Cardiac muscle cell (in vitro differentiated cells and primary cell): ENCODE measurements around the gene PCDHGA2. TPM values are rescaled to one million over a fixed set of nuclear protein-coding genes. Genes with fewer than 3 reads are reported as not detected.

Experiments
- DNase-seq, 2 donors: peaks; one replicate each; pipeline versions ENCODE4 v3.0.0 to v3.0.0-alpha.2; 2010 to 2017; ENCODE audit warnings: low read depth in 1 of 2, low spot score in 1 of 2
- H3K27ac ChIP-seq: fragments of 200-600 bp; sonication (generic); 2 replicates; pipeline ENCODE4 v1.5.1; 2016
- H3K27me3 ChIP-seq: fragments of 200-600 bp; sonication (generic); 2 replicates; pipeline ENCODE4 v1.6.0; 2016; ENCODE audit warnings: control low read depth
- H3K36me3 ChIP-seq: fragments of 200-600 bp; sonication (generic); 2 replicates; pipeline ENCODE4 v1.5.1; 2016; ENCODE audit warnings: control low read depth
- H3K4me1 ChIP-seq: fragments of 200-600 bp; sonication (generic); 2 replicates; pipeline ENCODE4 v1.8.1; 2017; ENCODE audit warnings: low read depth, mild to moderate bottlenecking, mixed run types
- H3K4me3 ChIP-seq: fragments of 200-600 bp; sonication (generic); 2 replicates; pipeline ENCODE4 v1.5.1; 2016; ENCODE audit warnings: mild to moderate bottlenecking
- H3K9me3 ChIP-seq: fragments of 200-600 bp; sonication (generic); 2 replicates; pipeline ENCODE4 v1.5.1; 2017; ENCODE audit warnings: low read depth, mild to moderate bottlenecking, control low read depth
- CTCF ChIP-seq: IDR thresholded peaks from 2 replicates; pipeline ENCODE4 v1.5.1; 2012; ENCODE audit warnings: low read depth, mild to moderate bottlenecking, low read length
- polyA plus RNA-seq: library from polyadenylated mRNA; unstranded; fragments of >200 nt; fragmentation: Nextera tagmentation; extraction: Ambion mirVana; gene quantifications from 2 replicates; pipeline ENCODE4 v1.2.1, GENCODE V29; 2016
- total RNA-seq: library from RNA; depleted of rRNA; stranded (reverse); fragments of >200 nt; gene quantifications from 2 replicates; pipeline ENCODE4 v1.2.3, GENCODE V29; 2016

The PCDHGA2 gene
- total and polyA plus RNA-seq, 2 experiments from 2014 or later = 0.18 to 0.95 TPM

GRCh38 chr5:141355641-141356040 lies 17.1 kb downstream of the PCDHGA2 start:
- Histone ChIP-seq H3K4me1 (no peaks in the 10 kb centered on the region), H3K27me3 (no peaks in the 10 kb centered on the region), H3K9me3 (peaks cover 2% of the 10 kb centered on the region), H3K4me3 (no peak overlapping the region), H3K36me3 (no peaks in the 10 kb centered on the region), H3K27ac (no peak overlapping the region)
- DNase-seq = no peak
- no peak for TF ChIP-seq CTCF

- Histone ChIP-seq H3K27me3 (no peaks in the 10 kb centered on the region), H3K36me3 (no peaks in the 10 kb centered on the region), H3K27ac (no peak overlapping the region), H3K9me3 (peaks cover 3% of the 10 kb centered on the region), H3K4me3 (no peak overlapping the region), H3K4me1 (no peaks in the 10 kb centered on the region)
- DNase-seq = no peak
- TF ChIP-seq CTCF = no peak
Observed at GRCh38 chr5:141356133-141356532, 17.6 kb downstream of the PCDHGA2 start.

GRCh38 chr5:141356950-141357349 lies 18.4 kb downstream of the PCDHGA2 start:
- no peak for DNase-seq

GRCh38 chr5:141359790-141360426 lies 21.3 kb downstream of the PCDHGA2 start, which contains the start of gene PCDHGB2:
Gene PCDHGB2, plus strand, starts transcription at chr5:141359994. Its CDS starts 142 bp downstream, at chr5:141360136.
- peak; percentile 3 to 40 for DNase-seq
- Histone ChIP-seq H3K36me3 (no peaks in the 10 kb centered on the region), H3K4me3 (no peak within 1 kb of the TSS), H3K27me3 (no peaks in the 10 kb centered on the region), H3K4me1 (no peaks in the 10 kb centered on the region), H3K9me3 (peaks cover 3% of the 10 kb centered on the region), H3K27ac (no peak within 1 kb of the TSS)
- peak; percentile 30 for TF ChIP-seq CTCF

More at GRCh38 chr5:141356950-141357349, 18.4 kb downstream of the PCDHGA2 start:
- Histone ChIP-seq H3K27me3 (no peaks in the 10 kb centered on the region), H3K4me3 (no peak overlapping the region), H3K9me3 (peaks cover 3% of the 10 kb centered on the region), H3K27ac (no peak overlapping the region), H3K36me3 (no peaks in the 10 kb centered on the region), H3K4me1 (no peaks in the 10 kb centered on the region)
- TF ChIP-seq CTCF = no peak

GRCh38 chr5:141360685-141361084 lies 22.1 kb downstream of the PCDHGA2 start:
- TF ChIP-seq CTCF = no peak
- Histone ChIP-seq H3K4me3 (no peak overlapping the region), H3K27ac (no peak overlapping the region), H3K27me3 (no peaks in the 10 kb centered on the region), H3K4me1 (no peaks in the 10 kb centered on the region), H3K36me3 (no peaks in the 10 kb centered on the region), H3K9me3 (peaks cover 3% of the 10 kb centered on the region)
- no peak for DNase-seq
